GM21515 (cell line): ENCODE measurements around the gene ENPP6.

Experiments used
- ATAC-seq: cut with Tn5 transposase; IDR thresholded peaks from one replicate; pipeline ENCODE4 v1.9.1; 2021; ENCODE audit not compliant: unreplicated experiment

ENPP6 gene

DNA sequence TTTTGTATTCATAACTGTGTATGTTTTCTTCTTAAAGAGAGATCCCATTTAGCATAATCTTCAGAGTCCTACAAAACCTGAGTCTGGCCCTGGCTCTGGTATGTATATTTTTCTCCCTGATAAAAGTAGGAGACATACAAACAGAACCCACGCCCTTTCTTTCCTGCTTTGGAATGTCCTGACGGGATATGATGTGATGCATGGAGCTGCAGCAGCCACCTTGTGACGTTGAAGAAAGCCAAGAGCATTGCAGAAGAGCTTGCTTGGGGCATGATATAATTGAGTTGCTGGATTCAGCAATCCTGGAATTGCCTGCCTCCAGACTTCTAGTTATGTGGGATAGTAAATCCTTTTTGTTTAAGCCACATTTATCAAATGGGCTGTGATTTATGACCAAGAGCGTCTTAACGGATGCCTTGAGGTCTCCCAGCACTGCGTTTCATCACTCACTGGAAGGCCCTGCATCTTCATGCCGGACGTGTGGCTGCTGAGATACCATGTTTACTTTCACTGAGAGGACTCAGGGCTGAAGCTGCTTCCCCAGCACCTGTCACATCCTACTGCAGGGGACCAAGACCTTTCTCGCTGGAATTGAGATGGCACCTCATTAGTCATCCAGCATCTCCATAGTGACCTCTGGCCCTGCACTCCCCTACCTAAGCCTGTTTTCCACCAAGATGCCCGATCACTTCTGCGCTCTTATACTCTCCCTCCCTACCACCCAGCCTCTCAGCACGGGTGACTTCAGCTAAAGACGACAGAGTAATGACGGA lies 107.0 kb downstream of the ENPP6 start:
- no peak for ATAC-seq

DNA sequence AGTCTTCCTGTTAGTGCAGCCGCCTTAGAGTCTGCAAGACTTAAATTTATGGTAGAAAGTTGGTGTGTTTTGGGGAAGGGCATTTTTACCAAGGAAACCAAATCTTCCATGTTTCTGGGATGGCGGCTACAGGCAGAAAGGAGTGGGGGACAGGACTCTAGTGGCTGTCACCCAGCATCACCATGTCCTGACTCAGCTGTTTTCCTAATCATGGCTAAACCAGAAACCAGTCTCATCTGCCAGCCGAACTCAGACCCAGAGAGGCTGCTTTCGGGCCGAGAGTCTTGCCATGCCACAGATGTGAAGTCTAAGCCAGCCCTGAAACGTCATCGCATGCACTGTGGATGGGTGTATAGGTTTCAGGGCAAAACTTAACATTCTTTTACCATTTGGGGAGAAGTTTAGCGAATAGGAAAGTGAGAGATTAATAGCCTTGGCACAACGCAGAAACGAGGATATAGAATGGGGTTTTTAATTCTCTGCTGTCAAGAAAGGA lies 109.6 kb downstream of the ENPP6 start:
- no peak for ATAC-seq

DNA sequence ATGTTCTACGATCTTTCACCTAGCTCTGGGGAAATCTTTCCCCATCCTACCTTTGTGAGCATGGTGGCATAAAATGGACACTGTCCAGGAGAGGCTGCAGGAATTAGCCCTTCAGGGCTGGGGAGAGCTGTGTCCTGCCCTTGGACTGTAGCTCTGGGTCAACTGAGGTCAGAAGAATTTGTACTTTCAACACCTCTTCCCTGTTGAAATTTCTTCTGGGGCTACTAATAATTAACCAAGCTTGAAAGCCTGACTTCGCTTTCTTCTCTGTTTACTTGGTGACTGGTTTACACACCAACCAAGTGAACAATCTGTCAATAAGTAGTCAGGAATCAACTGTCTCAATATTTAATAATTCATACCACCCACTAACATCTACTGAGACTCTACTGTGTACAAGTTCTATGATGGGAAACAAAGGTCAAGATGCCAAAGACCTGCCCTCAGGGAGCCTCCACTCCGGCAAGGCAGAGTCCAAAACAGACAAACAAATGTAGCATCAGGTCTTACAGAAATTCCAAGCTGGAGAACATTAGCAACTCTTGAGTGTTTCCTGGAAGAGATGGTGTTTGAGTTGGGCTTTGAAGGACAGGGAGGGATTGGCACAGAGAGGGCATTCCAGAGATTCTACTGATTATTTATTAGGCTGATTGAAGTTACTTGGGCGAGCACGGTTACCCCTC lies 113.1 kb downstream of the ENPP6 start:
- ATAC-seq, result no peak

- ATAC-seq, result no peak
These were observed 114.0 kb downstream of the ENPP6 start for GRCh38 chr4:184103527-184104264.

DNA sequence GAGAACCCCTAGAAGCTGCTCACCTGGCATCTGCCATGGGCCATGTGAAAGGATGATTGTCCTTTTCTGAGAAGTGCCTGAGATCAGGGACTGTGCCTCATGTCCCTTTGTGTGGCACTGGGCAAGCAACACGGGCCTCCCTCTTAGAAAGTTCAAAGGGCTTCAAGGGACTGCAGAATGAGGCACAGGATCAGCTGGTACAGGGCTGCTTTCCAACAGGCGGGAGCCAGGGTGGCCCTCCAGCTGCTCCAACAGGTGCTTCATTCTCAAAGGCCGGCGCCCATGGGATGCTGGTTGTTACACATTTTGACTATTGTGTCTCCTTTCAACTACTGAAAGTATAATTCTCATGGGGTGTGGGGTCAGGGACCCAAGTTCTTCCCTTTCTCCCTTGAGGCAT lies 114.7 kb downstream of the ENPP6 start:
- no peak for ATAC-seq

GRCh38 chr4:184102488-184102887 lies 115.2 kb downstream of the ENPP6 start:
- ATAC-seq, result no peak

DNA sequence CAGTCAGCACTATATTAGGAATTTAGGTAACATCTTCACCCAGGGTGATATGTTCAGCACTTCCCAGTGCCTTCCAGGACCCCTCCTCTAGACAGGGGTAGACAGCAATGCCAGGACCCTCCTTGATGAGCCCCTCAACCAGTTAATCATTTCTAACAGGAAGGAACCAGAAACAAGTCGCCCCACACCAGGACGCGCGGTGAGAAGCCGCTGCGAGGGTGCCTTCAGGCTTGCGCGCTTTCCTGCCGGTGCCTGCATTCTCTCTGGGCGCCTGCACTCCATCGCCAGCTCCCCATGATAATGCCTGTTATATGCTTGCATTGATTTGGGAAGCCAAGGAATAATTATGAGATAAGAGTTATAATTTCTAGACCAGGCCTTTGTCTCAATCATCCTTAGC lies 116.0 kb downstream of the ENPP6 start:
- no peak for ATAC-seq

DNA sequence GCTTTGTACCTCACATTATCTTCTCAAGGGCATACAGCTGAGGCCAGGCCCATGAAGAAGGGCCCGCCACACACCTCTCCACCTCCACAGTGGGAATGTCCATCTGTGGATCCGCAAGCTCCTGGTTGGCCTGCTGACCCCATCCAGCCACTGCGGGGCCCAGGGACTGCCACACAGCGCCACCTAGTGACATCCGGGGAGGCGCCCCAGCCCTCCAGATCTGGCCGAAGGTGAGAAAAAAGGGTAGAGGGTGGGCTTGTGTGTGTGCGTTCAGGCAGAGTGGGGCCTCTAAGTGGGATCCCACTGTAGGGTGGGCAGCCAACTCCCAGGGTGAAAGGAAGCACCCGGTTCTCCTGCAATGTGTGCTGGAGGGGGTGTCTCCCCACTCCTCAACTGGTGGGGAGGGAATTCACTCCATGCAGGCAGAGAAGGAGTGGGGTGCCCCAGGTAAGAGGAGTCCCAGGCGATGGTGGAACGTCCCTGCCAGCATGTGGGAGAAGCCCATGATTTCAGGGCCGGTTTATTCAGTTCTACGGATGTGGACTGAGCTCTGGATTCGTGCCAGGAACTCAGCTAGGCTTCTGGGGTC lies 117.3 kb downstream of the ENPP6 start:
- no peak for ATAC-seq

GRCh38 chr4:184099535-184099966 lies 118.1 kb downstream of the ENPP6 start:
- no peak for ATAC-seq

DNA sequence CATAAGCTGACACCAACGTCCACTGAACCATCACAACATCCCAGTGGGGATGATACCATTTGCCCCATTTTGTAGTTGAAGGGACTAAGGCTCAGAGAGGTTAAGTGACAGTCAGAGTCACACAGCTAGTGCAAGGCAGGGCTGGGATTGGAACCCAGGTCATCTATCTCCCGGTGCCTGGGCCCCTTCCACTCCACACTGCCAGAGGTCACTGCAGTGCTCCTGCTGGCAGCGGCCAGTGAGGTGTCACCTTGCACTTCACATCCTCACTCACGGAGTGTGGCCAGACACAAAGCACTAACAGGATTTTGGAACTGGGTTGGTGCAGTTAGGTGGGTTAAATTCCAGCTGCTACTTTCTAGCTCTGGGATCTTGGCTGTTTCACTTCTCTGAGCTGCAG lies 118.7 kb downstream of the ENPP6 start:
- no peak for ATAC-seq

- ATAC-seq, result no peak
These were observed 119.9 kb downstream of the ENPP6 start for GRCh38 chr4:184097815-184098214.

GRCh38 chr4:184097241-184097605 lies 120.5 kb downstream of the ENPP6 start:
- ATAC-seq, result no peak

GRCh38 chr4:184096561-184097240 lies 121.0 kb downstream of the ENPP6 start:
- no peak for ATAC-seq

DNA sequence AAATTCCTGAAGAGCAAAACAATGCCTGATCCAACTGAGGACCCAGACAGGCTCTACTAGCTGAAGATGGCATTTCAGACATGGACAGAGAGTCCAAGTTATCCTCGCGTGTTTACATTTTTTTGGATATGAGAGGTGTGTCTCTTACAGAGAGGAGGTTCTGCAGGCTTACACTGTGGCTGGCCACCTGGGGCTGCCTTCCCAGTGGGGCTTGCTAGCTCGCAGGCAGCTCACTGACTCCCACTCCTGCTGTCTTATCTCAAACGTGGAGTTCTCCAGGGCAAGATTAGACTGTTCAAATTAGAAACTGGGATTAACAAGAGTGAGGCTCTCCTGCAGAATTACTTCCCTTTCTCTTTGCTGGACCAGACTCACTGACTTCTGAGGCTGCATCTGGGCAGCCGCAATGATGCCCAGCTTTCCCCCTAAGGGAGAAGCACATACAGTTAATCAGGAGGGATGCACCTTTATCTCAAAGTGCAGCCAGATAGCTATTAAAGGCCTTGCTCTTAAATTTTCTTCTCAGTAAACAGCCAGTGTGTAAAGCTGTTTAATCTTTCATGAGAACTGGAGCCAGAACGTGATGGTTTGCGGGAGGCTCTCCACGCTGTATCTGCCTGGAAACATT lies 123.0 kb downstream of the ENPP6 start:
- no peak for ATAC-seq

DNA sequence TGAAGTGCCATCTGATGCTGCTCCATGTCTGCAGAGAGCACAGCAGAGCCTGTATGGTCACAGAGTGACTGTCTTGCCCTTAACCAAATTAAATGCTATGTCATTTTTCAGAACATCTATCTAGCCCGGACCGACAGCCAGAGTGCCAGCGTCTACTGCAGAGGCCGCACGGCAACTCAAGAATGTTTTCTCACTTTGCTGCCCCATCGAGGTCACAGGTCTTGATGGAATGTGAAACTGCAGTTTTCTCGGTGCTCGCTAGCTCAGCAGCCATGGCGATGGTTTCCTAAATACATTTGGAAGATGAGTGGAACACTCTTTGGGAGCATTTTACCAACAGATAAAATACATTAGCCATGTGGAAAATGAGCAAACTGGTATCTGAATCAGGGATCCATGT lies 125.7 kb downstream of the ENPP6 start:
- ATAC-seq, result no peak

GRCh38 chr4:184090571-184090970 lies 127.1 kb downstream of the ENPP6 start:
- ATAC-seq, result no peak

- ATAC-seq, result no peak
These were observed 137.0 kb downstream of the ENPP6 start for GRCh38 chr4:184080674-184081073.

GRCh38 chr4:184074677-184075388 lies 142.8 kb downstream of the ENPP6 start:
- ATAC-seq, result no peak

- ATAC-seq, result no peak
These were observed 149.6 kb downstream of the ENPP6 start for GRCh38 chr4:184067931-184068554.
